SU-DHL-6 (cell line): ENCODE data around the gene TP53RK.

Source experiments
- H2AFZ ChIP-seq: fragments of 200-600 bp; sonication (generic); 2 replicates; pipeline ENCODE4 v1.6.1; 2014; ENCODE audit warnings: low read depth, mild to moderate bottlenecking, moderate library complexity, mixed read lengths, antibody characterized with exemption, low read length; ENCODE audit not compliant: severe bottlenecking
- H3F3A ChIP-seq: fragments of 200-600 bp; shearing (Covaris generic); 2 replicates; pipeline ENCODE4 v1.6.0; 2016; ENCODE audit warnings: antibody characterized with exemption, mild to moderate bottlenecking; ENCODE audit not compliant: insufficient read depth
- H3K27ac ChIP-seq: fragments of 200-600 bp; sonication (generic); 2 replicates; pipeline ENCODE4 v1.5.1; 2016; ENCODE audit warnings: low read depth, mild to moderate bottlenecking, low read length, moderate library complexity, mixed read lengths
- H3K27me3 ChIP-seq: fragments of 200-600 bp; sonication (generic), shearing (Covaris generic); 2 replicates; pipeline ENCODE4 v1.6.0; 2014; ENCODE audit warnings: mild to moderate bottlenecking, low read length
- H3K36me3 ChIP-seq: fragments of 200-600 bp; sonication (generic); 2 replicates; pipeline ENCODE4 v1.6.1; 2014; ENCODE audit warnings: mild to moderate bottlenecking, low read length, mixed read lengths
- H3K4me2 ChIP-seq: fragments of 300-600, 200-600 bp; shearing (Covaris generic), sonication (generic); 2 replicates; pipeline ENCODE4 v1.6.0; 2014; ENCODE audit warnings: low read length, low read depth, mild to moderate bottlenecking; ENCODE audit not compliant: poor library complexity, severe bottlenecking
- H3K4me3 ChIP-seq: fragments of 200-600 bp; sonication (generic); 2 replicates; pipeline ENCODE4 v1.5.1; 2014; ENCODE audit warnings: antibody characterized with exemption, low read length, mild to moderate bottlenecking, mixed read lengths; ENCODE audit not compliant: insufficient read depth, poor library complexity, severe bottlenecking
- H3K79me2 ChIP-seq: fragments of 200-600 bp; sonication (generic); 2 replicates; pipeline ENCODE4 v1.6.1; 2014; ENCODE audit warnings: mild to moderate bottlenecking, low read length, moderate library complexity; ENCODE audit not compliant: insufficient read depth
- H3K9ac ChIP-seq: fragments of 200-600 bp; sonication (generic); 2 replicates; pipeline ENCODE4 v1.7.0; 2014; ENCODE audit warnings: mild to moderate bottlenecking, low read length
- H3K9me2 ChIP-seq: fragments of 200-600 bp; sonication (generic); replicated peaks from 2 replicates; pipeline ENCODE4 v1.6.1; 2014; ENCODE audit warnings: low read length; ENCODE audit not compliant: insufficient read depth
- H3K9me3 ChIP-seq: fragments of 200-600 bp; sonication (generic); 2 replicates; pipeline ENCODE4 v1.6.1; 2014; ENCODE audit warnings: low read length, mixed read lengths; ENCODE audit not compliant: insufficient read depth
- H4K20me1 ChIP-seq: fragments of 200-600 bp; sonication (generic); 2 replicates; pipeline ENCODE4 v1.6.1; 2014; ENCODE audit warnings: low read depth, mild to moderate bottlenecking, antibody characterized with exemption, low read length, moderate library complexity, mixed read lengths
- EZH2phosphoT487 ChIP-seq: fragments of 200-600 bp; sonication (generic), shearing (Covaris generic); conservative IDR thresholded peaks from 2 replicates; pipeline ENCODE4 v1.6.1; 2018; ENCODE audit warnings: mild to moderate bottlenecking, antibody characterized with exemption, low read length, moderate library complexity, mixed read lengths
- TF ChIP-seq, protein P1 (sequence below): fragments of 200-600 bp; sonication (generic); IDR thresholded peaks from one replicate; pipeline ENCODE4 v1.5.1; 2017; ENCODE audit warnings: antibody characterized with exemption, mild to moderate bottlenecking, low read length, moderate library complexity; ENCODE audit not compliant: insufficient read depth, poor library complexity, severe bottlenecking

The TP53RK gene

DNA sequence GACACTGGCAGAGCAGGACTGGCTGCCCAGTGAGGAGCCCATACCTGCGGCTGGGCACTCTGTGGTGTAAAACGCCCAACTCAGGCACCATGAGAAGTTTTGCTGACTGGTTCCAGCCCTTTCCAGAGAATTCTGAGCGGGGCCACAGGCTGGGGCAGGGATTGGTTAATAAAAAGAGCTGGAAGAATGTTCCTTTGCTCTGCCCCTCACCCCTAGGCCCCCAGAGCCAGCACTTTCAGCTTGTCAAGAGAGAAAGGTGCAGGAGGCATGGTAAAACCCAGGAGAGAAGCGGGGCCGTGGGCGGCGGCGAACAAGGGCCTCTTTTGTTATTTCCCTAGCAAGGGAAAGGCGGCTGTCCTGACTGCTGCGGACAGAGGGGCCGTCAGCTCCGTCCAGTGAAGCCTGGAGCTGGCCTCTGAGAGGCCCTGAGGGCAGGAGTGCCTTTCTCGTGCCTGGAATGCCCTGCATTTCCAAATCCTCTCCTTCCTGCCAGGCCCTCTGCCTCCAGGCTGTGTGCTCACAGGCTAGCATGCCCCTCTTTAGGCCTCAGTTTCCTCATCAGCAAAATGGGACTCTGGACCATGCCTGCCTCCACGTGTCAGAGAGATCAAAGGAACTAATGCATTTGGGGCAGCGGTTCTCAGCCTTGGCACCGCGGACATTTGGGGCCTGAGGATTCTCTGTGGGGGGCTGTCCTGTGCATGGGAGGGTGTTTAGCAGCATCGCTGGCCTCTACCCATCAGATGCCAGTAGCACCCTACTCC, 50.9 kb downstream of the TP53RK start:
- no peak overlapping the region for H3K4me3 ChIP-seq
- H4K20me1 ChIP-seq: no peaks in the 10 kb centered on the region
- H3F3A ChIP-seq: no peaks in the 10 kb centered on the region
- TF ChIP-seq EZH2phosphoT487: no peak
- TF ChIP-seq, protein P1, sequence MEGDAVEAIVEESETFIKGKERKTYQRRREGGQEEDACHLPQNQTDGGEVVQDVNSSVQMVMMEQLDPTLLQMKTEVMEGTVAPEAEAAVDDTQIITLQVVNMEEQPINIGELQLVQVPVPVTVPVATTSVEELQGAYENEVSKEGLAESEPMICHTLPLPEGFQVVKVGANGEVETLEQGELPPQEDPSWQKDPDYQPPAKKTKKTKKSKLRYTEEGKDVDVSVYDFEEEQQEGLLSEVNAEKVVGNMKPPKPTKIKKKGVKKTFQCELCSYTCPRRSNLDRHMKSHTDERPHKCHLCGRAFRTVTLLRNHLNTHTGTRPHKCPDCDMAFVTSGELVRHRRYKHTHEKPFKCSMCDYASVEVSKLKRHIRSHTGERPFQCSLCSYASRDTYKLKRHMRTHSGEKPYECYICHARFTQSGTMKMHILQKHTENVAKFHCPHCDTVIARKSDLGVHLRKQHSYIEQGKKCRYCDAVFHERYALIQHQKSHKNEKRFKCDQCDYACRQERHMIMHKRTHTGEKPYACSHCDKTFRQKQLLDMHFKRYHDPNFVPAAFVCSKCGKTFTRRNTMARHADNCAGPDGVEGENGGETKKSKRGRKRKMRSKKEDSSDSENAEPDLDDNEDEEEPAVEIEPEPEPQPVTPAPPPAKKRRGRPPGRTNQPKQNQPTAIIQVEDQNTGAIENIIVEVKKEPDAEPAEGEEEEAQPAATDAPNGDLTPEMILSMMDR: no peak
- H3K9ac ChIP-seq: no peak overlapping the region
- no peak overlapping the region for H3K27ac ChIP-seq
- no peak overlapping the region for H2AFZ ChIP-seq
- H3K4me2 ChIP-seq: no peak overlapping the region
- H3K27me3 ChIP-seq: no peaks in the 10 kb centered on the region; the same call in 1 of the 2 replicates
- H3K9me3 ChIP-seq: no peaks in the 10 kb centered on the region
- no peaks in the 10 kb centered on the region for H3K36me3 ChIP-seq
- no peaks in the 10 kb centered on the region for H3K9me2 ChIP-seq
- no peaks in the 10 kb centered on the region for H3K79me2 ChIP-seq

DNA sequence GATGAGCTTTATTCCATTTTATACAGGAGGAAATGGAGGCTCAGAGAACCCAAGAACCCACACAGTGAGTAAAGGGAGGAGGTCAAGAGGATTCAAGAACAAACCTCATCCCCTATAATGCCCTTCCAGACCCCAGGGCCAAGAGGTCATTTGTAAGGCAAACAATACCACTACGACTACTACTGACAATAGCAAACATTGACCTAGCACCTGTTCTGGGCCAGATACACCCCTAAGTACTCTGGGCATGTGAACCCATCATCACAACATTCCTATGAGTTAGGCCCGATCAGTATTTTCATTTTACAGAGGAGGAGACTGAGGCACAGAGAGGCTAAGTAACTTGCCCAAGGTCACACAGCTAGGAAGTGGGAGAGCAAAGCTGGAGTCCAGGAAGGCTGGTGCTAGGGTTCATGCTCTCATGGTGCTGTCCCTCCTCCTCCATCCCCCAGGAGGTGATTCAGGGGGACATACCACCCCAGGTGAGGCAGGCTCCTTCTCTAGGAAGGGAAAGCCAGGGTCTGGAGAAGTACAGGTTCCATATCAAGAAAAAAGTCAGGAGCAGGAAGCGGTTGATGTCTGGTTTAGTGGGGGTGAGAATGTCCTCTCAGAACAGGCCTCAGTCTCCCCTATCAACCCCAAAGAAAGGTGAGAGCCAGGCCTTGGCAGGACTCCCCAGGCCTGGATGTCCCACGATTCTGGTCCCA, 51.7 kb downstream of the TP53RK start:
- Histone ChIP-seq H3K27me3 (no peaks in the 10 kb centered on the region; the same call in 1 of the 2 replicates), H3K4me3 (no peak overlapping the region)
- TF ChIP-seq, protein P1: no peak
- TF ChIP-seq EZH2phosphoT487: no peak

GRCh38 chr20:46637020-46637419, 52.2 kb downstream of the TP53RK start:
- H3K27ac ChIP-seq: no peak overlapping the region
- H3F3A ChIP-seq: no peaks in the 10 kb centered on the region
- no peaks in the 10 kb centered on the region for H3K36me3 ChIP-seq
- no peaks in the 10 kb centered on the region for H3K79me2 ChIP-seq
- H3K27me3 ChIP-seq: no peaks in the 10 kb centered on the region; the same call in 1 of the 2 replicates
- no peaks in the 10 kb centered on the region for H3K9me3 ChIP-seq
- H3K4me2 ChIP-seq: no peak overlapping the region
- H3K9ac ChIP-seq: no peak overlapping the region
- TF ChIP-seq EZH2phosphoT487: no peak
- TF ChIP-seq, protein P1: no peak
- H4K20me1 ChIP-seq: no peaks in the 10 kb centered on the region
- no peak overlapping the region for H2AFZ ChIP-seq
- no peak overlapping the region for H3K4me3 ChIP-seq
- H3K9me2 ChIP-seq: no peaks in the 10 kb centered on the region

More for the DNA sequence above, 51.7 kb downstream of the TP53RK start:
- H3K9ac ChIP-seq: no peak overlapping the region
- H3K79me2 ChIP-seq: no peaks in the 10 kb centered on the region
- H3K9me3 ChIP-seq: no peaks in the 10 kb centered on the region
- H4K20me1 ChIP-seq: no peaks in the 10 kb centered on the region
- no peaks in the 10 kb centered on the region for H3F3A ChIP-seq
- H3K36me3 ChIP-seq: no peaks in the 10 kb centered on the region
- no peaks in the 10 kb centered on the region for H3K9me2 ChIP-seq
- no peak overlapping the region for H3K4me2 ChIP-seq
- no peak overlapping the region for H3K27ac ChIP-seq
- no peak overlapping the region for H2AFZ ChIP-seq
